GM18907 (cell line): ENCODE data around the gene CTBP2.
A peak's percentile ranks its signal among the peaks of the same experiment; 100 is the strongest.

Experiments
- ATAC-seq: cut with Tn5 transposase; IDR thresholded peaks from one replicate; pipeline ENCODE4 v1.9.1; 2021; ENCODE audit warnings: mild to moderate bottlenecking, moderate library complexity; ENCODE audit not compliant: unreplicated experiment

The CTBP2 gene

DNA sequence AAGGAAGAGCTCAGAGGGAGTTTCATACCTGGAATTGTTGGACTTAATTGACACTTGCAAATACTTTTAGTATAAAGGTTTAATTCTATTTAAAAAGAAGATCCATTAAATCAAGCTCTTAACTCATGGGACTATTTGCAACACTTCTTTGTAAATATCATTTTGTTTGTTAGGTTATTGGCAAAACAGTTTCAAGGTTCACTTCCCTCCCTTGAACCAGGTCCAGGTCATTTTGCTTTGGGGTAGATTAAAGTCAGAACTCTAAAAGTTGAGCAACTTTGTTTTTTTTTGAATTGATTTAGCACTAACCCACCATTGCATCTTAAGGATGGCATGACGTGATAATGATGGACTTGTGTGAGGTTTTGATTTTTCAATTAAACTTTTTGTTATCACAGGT is 172.6 kb downstream of the CTBP2 start:
- ATAC-seq = no peak

DNA sequence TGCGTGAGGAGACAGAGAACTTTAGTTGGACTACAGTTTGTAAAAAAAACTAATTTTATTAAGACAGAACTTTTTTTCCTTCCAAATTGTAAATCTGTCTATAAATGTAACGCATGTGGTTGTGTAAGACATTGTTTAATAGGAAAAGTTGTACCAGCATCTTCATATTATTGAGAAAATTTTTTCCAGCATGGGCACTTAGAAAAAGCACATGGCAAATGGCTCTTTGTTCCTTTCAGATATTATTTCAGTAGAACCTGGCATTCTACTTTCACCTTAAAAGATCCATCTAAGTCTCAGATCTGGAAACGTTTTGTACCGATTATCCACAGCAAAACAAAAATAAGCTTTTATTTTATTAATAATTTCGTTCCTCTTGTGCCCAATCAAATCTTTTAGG is 175.2 kb downstream of the CTBP2 start:
- ATAC-seq = no peak

DNA sequence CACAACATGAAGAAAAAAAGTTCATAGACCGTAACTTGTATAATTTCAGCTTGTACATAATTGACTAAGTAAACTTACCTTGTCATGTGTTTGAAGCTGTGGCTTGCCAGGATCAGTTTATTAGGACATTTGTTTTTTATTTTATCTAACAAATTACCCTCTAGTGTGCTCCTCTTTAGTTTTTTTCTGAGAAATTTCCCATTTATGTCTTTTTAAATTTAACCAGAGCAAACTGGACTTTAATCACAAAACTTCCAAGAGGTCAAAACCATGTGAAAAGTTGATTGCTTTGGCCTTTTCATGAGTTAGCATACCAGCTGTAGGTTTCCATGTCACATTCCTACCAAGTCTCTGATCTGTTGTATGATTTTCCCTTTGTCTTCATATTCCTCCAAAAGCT is 176.0 kb downstream of the CTBP2 start:
- ATAC-seq = no peak

DNA sequence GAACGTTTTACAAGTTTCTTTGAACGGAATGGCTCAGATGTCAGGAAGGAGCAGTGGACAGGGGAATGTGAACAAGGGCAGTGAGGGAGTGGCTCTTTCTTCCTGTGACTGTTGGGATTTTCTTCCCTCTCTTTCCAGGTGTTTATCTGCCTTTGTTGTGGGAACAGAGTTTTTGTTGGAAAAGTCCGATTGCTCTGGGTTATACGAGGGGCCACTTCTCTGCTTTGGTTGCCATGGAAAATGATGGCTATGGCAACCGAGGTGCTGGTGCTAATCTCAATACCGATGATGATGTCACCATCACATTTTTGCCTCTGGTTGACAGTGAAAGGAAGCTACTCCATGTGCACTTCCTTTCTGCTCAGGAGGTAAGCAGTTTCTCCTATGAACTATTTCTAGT is 177.0 kb downstream of the CTBP2 start:
- ATAC-seq = no peak

DNA sequence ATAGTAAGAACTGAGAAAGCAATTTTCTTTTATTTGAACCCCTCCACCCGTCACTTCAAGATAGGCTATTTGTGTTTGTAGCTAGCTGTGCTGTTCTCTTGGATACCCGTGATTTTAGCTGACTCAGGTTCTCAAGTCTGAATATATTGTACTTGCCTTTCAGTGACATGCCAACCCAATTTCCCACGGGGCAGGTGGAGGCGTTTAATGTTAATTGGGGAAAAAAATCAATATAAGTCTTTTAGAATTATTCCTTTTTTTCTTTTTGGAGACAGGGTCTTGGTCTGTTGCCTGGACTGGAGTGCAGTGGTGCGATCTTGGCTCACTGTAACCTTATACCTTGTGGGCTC is 182.0 kb downstream of the CTBP2 start:
- ATAC-seq = no peak

DNA sequence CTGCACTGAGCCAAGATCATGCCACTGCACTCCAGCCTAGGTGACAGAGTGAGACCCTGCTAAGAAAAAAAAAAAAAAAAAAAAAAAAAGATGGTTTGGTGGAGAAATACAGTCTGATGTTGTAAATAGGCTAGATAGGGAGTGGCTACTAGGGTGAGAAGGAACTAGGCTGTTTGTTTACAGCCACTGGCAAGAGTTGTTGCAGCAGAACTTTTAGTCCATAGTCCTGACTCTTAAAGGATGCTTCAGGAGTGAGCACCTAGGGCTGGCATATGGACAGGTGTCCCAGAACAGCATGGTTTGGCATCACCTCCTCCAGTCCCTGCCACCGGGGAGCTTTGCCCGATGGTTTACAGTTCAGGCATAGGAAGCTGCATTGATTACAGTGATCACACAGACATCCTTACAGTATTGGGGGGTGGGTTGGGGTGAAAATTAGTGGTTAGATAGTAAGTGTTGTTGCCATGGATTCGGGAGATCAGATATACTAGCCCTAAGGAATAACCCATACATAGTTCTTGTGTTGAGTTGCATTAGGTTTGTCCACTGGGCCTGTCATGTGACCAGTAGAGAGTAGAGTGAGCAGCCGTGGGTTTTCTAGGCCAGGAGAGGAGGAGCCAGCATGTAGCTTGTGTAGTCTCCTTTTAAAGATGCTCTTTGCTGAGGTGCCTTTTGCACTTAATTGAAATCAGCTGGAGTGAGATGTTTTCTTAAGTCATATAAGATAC is 182.6 kb downstream of the CTBP2 start:
- no peak for ATAC-seq

DNA sequence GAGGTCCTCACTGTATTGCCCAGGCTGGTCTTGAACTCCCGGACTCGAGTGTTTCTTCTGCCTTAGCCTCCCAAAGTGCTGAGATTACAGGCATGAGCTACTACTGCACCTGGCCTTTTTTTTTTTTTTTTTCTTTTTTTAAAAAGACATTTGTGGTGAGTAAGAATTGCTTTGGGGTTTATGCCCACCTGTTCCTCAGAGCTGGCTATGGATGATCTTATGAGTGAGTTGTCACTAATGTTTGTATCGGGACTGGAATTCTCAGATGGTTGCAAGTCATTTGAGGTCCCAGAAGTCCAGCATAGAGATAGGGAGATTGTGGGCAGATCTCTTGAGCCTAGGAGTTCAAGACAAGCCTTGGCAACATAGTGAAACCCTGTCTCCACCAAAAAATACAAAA is 183.2 kb downstream of the CTBP2 start:
- ATAC-seq = no peak

DNA sequence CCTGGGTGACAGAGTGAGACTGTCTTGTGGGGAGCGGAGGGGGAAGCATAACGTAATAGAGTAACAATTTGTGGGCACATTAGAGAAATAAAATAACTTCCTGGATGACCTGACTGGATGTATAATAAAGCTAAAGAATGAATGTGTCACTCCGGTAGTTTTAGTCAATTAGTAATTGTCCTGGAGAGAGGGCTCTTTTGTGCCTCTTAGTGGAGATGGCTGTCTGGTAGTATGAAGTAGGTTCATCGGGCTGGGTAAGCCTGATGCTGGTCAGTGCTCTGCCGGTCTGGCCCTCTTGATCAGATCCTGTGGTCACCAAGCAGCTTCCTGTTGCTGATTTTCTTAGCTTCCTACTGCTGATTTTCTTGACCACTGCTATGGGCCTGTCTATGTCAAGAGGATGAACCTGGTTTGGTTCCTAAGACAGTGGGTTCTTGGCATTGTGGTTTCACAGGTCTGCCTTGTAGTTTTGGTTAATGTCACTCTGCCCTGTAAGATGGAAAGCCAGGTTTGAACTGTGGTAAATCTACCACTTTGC is 184.3 kb downstream of the CTBP2 start:
- peak; percentile 87 for ATAC-seq

DNA sequence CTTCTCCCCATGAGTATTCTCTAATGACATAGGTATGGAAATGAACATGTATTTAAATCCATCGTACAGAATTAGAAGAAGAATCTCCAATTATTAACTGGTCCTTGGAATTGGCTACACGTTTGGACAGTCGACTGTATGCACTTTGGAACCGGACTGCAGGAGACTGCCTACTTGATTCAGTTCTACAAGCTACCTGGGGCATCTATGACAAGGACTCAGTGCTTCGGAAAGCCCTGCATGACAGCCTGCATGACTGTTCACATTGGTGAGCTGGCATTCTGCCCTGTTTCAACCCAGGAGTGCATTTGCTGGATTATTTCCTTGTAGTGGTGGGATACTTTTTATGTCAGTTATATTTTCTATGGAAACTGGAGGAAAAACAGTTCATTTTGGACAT is 186.2 kb downstream of the CTBP2 start:
- no peak for ATAC-seq

DNA sequence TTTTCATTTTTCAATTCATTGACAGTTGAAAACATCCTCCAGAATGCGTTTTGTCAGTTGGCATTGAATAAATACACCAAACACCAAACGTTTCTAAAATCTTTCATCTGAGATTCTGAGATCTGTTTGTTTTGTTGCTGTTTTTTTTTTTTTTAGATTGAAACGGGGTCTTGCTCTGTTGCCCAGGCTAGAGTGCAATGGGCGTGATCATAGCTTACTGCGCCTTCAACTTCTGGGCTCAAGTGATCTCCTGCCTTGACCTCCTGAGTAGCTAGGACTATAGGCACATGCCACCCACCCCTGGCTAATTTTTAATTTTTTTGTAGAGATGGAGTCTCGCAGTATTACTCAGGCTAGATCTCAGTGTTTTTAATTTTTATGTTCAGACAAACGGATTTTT is 187.7 kb downstream of the CTBP2 start:
- no peak for ATAC-seq

DNA sequence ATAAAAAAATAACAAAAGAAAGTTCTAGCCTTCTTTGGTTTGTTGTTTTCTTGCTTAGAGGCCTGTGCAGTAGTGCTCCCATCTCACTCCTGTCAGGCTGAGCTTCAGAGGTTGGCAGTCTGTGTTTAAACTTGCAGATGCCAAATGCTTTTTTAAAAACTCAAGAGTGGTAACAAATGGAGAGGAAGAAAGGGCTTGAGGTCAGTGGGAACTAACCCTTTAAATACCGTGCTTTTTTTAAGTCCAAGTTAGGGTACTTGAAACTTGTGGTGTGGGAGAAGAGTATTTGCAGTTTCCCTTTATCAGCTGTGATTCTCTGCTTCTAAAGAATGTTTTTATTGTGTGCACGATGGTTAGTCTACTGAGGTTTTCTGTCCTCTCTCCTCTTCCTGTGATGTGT is 189.1 kb downstream of the CTBP2 start:
- ATAC-seq = no peak

DNA sequence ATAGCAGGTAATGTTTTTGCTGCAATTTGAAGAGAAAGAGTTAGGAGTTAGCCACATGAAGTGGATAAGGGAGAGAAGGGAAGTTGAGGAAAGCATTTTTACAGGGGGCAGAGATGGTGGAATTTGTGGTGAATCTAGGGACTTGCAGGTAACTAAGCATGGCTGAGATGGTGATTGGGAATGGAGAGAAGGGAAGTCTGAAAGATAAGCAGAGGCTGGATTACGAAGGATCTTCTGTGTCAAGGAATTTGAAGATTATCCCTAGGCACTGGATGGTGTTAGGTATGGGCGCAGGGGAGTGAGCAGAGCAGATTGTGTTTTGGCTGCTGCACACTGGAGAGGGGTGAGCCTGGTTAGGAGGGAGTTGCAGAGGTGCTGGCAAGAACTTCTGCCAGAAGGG is 193.1 kb downstream of the CTBP2 start:
- ATAC-seq = no peak

DNA sequence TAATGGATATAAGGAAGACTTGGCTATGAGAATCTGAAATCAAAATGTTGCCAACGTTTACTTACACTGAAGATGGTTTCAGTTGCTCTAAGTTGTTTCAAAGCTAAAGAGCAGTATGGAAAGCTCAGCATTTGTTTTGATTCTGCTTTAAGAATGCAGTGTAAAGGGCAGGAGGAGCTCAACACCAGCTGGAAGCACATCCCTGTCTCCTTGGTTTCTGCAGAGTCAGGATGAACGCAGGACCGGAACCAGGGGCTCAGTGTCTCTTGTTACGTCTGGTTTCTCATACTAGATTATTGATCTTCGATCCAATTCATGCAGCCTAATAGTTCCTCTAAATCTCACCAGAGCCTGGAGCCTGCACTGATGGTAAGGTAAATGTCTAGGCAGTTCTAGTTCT is 194.4 kb downstream of the CTBP2 start:
- no peak for ATAC-seq

DNA sequence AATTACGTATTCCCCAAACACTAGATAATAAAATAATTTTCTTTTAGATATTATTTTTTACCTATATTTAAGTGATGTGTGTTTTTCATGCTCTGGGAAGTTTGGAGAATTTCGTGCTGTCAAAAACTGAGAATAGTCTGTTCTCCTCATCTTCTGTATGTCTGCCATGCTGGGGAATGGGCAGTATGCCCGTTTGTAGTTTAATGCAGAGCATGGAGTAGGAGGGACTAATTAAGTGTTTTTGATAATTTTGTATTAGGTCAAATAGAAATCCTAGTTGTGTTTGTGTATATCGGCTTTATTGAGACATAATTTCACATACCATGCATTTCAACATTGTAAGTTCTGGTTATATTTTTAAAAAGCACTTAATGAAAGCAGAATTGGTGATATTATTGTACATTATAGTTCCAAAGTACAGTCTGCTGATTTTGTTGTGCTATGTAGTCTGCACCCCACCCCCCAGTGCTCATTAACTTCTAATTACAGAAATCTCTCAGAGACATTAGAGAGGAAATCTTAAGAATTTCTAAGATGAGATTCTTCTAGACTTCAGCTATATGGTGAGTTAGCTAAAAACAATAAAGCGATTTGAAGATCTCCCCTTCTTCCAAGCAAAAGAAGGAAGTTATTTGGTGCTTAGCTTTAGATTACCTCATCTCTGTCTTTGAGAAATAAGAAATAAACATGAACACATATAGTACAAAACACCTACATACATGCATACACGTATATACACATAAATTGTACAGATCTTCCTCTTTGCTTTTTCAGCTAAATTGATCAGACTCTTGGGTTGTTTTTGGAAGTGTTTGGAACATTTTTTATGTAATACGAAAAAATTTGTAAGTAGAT is 196.3 kb downstream of the CTBP2 start:
- no peak for ATAC-seq

DNA sequence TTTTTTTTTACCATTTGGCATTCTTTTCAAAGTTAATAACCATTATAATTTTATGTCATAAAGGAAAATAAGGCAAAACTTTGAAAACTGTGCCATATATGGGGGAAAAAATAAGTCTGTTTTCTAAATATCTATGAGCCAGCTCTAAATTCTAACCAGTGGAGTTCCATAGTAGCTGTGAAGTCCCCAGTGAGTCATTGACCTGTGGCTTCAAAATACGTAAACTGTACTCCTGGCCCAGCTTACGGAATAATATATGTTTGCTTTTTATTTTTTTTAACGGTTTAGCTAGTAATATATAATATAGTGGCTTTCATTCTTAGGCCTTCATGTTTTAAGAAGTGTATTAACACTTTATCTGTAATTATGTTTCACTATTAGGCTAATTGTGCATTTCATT is 197.9 kb downstream of the CTBP2 start:
- ATAC-seq = no peak

DNA sequence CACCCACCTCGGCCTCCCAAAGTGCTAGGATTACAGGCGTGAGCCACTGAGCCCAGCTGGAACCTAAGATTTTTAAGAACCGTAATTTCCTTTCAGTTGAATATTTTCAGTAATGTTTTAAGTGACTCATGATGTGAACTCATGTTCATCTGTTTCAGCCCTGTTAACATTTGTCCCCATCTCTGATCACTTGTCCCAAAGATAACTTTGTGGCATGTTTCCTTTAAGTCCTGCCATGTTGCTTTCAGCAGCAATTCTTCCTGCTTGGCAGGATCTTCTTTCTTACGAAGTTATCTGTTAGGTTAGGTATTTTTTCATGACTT is 199.2 kb downstream of the CTBP2 start:
- ATAC-seq = no peak

DNA sequence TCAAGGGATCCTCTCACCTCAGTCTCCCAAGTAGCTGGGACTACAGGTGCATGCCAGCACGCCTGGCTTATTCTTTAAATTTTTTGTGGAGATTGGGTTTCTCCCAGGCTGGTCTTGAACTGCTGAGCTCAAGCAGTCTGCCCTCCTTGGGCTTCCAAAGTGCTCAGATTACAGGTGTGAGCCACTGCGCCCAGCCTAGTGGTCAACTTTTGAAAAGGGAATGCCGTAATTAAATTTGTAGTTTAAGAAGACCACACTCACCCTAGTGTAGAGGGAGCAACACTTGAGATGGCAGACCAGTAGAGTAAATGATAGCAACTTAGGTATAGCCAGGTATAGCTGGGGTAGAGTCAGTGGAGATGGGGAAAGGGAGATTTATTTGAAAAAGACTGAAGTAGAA is 200.8 kb downstream of the CTBP2 start:
- no peak for ATAC-seq

DNA sequence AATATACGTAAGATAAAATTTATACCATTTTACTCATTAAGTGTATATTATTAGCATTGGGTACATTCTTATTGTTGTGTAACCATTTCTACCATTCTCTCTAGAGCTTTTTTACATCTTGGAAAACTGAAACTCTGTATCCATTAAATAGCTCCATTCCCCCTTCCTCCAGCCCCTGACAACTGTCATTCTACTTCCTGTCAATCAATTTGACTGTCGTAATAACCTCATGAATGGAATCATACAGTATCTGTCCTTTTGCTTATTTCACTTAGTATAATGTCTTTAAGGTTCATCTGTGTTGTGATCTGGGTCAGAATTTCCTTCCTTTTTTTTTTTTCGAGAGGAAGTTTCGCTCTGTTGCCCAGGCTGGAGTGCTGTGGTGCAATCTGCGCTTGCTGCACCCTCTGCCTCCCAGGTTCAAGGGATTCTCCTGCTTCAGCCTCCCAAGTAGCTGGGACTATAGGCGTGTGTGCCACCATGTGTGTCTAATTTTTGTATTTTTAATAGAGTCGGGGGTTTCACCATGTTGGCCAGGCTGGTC is 202.9 kb downstream of the CTBP2 start:
- no peak for ATAC-seq

DNA sequence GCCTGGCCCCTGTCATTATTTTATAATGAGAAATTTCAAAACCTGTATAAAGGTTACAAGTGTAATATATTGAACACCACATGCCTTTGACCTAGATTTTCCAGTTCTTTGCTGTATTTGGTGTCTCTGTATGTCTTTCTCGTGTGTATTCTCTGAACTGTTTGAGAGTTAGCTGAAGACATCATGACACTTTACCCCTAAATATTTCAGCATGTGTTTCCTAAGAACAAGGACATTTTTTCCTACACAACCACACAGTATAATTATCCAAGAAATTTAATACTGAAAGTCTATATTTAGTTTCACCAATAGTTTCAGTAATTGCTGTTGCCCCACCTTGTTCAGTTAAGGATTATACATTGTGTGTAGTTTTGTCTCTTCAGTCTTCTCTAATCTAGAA is 203.6 kb downstream of the CTBP2 start:
- ATAC-seq = no peak

DNA sequence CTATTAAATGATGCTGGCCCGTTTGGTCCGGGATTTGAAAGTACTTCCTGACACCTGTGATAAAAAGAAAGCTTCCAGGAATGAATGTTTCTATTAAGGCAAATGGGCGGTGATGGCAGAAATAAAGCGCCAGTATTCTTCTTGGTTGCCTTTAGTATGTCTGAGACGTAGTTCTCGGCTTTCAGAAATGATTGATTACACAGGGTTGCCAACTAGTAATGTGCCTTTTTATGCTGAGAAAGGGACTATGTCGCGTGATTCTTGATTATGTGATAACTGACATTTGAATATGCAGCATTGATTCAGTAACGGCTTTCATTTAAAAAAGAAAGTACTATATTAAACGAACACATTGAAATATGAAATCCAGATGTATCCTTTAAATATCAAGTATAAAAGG is 204.5 kb downstream of the CTBP2 start:
- no peak for ATAC-seq

DNA sequence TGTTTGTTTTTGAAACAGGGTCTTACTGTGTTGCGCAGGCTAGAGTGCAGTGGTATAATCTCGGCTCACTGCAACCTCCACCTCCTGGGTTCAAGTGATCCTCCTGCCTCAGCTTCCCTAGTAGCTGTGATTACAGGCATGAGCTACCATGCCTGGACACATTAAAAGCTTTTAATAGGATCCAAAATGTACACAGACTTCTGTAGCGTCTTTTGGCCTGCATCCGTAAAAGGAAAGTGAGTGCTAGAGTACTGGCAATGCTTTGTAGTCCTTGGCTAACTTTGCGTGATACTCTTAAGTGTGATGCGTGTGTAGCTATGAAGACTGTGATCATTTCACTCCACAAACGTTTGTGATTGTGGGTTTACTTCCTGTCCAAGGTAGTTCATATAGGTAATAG is 205.1 kb downstream of the CTBP2 start:
- no peak for ATAC-seq

DNA sequence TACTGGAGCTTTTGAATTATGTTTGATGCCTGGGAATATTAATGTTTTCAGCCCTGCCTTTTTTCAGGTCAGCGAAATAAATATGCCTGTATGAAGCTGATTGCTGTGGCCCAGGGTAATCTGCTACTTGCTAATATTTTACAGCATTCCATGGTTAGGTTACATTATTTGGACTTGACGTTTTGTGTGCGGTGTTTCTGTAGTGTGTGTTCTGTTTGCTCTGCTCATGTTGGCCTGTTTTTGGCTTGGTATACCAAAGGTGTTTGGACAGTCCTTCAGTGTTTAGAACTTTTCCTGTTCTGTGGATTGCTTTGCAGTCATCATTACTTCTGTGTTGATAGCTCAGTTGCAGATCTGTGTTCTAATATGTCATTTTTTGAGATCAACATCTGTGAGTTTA is 206.9 kb downstream of the CTBP2 start:
- no peak for ATAC-seq
